ENCODE measurements around the gene DNAJC9. TPM values are rescaled to one million over a fixed set of nuclear protein-coding genes. Genes with fewer than 3 reads are reported as not detected.
A peak's percentile ranks its signal among the peaks of the same experiment; 100 is the strongest.

Gene DNAJC9
- total RNA-seq, 2 experiments from 2014 or later = 15.4 to 15.8 TPM

DNA sequence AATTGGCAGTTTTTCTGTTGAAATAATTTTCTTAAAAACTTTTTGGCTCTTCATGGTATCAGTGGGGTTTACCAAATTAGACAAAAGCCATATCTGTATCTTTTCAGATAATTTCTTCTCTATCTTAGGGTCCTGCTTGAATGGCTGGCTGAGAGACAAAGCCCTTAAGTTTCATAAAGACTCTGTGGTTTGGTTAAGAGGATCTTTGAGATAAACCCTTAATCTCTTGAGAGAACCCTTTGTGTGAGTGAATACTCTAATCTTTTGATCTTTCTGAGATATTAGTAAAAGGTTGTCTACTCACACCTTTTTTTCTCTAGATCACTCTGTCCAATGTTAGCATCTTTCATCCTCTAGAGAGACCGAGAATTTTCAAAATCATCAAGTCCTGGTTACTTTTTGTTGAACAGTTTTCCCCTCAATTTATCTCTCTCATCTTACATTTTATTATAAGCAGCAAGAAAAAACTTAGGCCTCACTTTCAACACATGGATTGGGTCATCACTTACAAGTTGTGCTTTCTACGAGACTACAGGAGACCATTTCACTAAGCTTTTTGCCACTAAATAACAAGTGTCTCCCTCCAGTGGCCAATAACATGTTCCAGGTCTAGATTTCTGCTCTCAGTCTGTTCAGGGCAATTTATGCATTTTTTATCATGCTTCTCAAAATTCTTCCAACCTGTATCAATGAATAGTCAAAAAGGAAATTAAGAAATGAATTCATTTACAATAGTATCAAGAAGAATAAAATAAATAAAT, 28.4 kb downstream of the DNAJC9 start:
- H3K36me3 Mint-ChIP-seq (ENCODE audit: low read depth) = peaks cover 63% of the 10 kb centered on the region
- POLR2A ChIA-PET = no interaction called here

DNA sequence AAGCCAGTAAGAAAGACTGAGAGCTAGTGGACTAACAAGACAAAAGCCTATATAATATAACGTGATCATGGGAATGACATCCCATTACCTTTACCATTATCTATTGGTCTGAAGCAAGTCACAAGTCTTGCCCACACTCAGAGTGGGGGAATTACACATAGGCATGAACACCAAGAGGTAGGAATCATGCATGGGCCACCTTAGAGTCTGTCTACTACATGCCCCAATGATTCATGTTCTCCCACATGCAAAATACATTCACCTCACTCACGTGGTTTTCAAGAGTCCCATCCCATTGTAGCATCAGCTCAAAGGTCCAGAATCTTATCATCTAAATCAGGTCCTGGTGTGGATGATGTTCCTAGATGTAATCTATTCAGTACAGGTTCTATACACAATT, 29.4 kb downstream of the DNAJC9 start:
- no peaks in the 10 kb centered on the region for H3K27me3 Mint-ChIP-seq
- DNase-seq = no peak
- no peak overlapping the region for H3K4me3 Mint-ChIP-seq
- intact Hi-C loops (cut with DNase I, micrococcal nuclease) = no loop called here
- H3K27ac ChIP-seq (ENCODE audit: low read depth in 1 of 2, low read length in 2 of 2) = no peak overlapping the region
- no peak overlapping the region for H3K27ac Mint-ChIP-seq
- no peak overlapping the region for H3K4me3 ChIP-seq (ENCODE audit: low read length)
- H3K36me3 Mint-ChIP-seq (ENCODE audit: low read depth) = peaks cover 73% of the 10 kb centered on the region
- no peaks in the 10 kb centered on the region for H3K9me3 Mint-ChIP-seq
- no peaks in the 10 kb centered on the region for H3K4me1 Mint-ChIP-seq (ENCODE audit: low read depth)
- no peaks in the 10 kb centered on the region for H3K9me3 ChIP-seq (ENCODE audit: control insufficient read depth in 1 of 2, insufficient read depth in 1 of 2, low read length in 2 of 2)
- peaks cover 21% of the 10 kb centered on the region for H3K36me3 ChIP-seq (ENCODE audit: insufficient read depth, low read length)
- TF ChIP-seq, protein P1, sequence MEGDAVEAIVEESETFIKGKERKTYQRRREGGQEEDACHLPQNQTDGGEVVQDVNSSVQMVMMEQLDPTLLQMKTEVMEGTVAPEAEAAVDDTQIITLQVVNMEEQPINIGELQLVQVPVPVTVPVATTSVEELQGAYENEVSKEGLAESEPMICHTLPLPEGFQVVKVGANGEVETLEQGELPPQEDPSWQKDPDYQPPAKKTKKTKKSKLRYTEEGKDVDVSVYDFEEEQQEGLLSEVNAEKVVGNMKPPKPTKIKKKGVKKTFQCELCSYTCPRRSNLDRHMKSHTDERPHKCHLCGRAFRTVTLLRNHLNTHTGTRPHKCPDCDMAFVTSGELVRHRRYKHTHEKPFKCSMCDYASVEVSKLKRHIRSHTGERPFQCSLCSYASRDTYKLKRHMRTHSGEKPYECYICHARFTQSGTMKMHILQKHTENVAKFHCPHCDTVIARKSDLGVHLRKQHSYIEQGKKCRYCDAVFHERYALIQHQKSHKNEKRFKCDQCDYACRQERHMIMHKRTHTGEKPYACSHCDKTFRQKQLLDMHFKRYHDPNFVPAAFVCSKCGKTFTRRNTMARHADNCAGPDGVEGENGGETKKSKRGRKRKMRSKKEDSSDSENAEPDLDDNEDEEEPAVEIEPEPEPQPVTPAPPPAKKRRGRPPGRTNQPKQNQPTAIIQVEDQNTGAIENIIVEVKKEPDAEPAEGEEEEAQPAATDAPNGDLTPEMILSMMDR (IDR thresholded peaks at IDR 0.05) = no peak
- POLR2A ChIA-PET = no interaction called here
- no peaks in the 10 kb centered on the region for H3K4me1 ChIP-seq (ENCODE audit: insufficient read depth, low read length)
- ATAC-seq (ENCODE audit: poor library complexity) = no peak
- CTCF ChIA-PET = interaction anchor here (1.3 kb wide), 1 partner anchor 14 kb away, joined by 3 read pairs; no protein-coding TSS in a partner anchor
- no peaks in the 10 kb centered on the region for H3K27me3 ChIP-seq (ENCODE audit: control insufficient read depth in 1 of 2, insufficient read depth in 2 of 2, low read length in 2 of 2)

More for the DNA sequence above, 28.4 kb downstream of the DNAJC9 start:
- no peaks in the 10 kb centered on the region for H3K9me3 ChIP-seq (ENCODE audit: control insufficient read depth in 1 of 2, insufficient read depth in 1 of 2, low read length in 2 of 2)
- Mint-ChIP-seq H3K27ac (no peak overlapping the region), H3K4me3 (no peak overlapping the region), H3K27me3 (no peaks in the 10 kb centered on the region), H3K9me3 (no peaks in the 10 kb centered on the region), H3K4me1 (ENCODE audit: low read depth) (no peaks in the 10 kb centered on the region)
- H3K4me3 ChIP-seq (ENCODE audit: low read length) = no peak overlapping the region
- no peaks in the 10 kb centered on the region for H3K4me1 ChIP-seq (ENCODE audit: insufficient read depth, low read length)
- CTCF ChIA-PET = interaction anchor here (1.3 kb wide), 1 partner anchor 15 kb away, joined by 3 read pairs; no protein-coding TSS in a partner anchor
- ATAC-seq (ENCODE audit: poor library complexity) = no peak
- TF ChIP-seq, protein P1 (IDR thresholded peaks at IDR 0.05) = no peak
- peaks cover 21% of the 10 kb centered on the region for H3K36me3 ChIP-seq (ENCODE audit: insufficient read depth, low read length)
- DNase-seq = peak in 2 of 14 experiments; percentile 5 to 8
- intact Hi-C loops (cut with DNase I, micrococcal nuclease) = no loop called here
- H3K27ac ChIP-seq (ENCODE audit: low read depth in 1 of 2, low read length in 2 of 2) = no peak overlapping the region
- no peaks in the 10 kb centered on the region for H3K27me3 ChIP-seq (ENCODE audit: control insufficient read depth in 1 of 2, insufficient read depth in 2 of 2, low read length in 2 of 2)

DNA sequence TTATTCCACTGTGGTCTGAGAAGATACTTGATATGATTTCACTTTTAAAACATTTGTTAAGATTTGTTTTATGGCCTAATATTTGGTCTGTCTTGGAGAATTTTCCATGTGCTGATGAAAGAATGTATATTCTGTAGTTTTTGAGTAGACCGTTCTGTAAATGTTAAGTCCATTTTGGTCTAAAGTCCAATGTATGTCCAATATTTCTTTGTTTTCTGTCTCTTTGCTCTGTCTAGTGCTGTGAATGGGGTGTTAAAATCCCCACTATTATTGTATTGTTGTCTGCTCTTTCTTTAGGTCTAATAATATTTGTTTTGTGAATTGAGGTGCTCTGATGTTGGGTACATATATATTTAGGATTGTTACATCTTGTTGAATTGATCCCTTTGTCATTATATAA, 31.3 kb downstream of the DNAJC9 start:
- intact Hi-C loops (cut with DNase I, micrococcal nuclease) = no loop called here
- no peaks in the 10 kb centered on the region for H3K9me3 Mint-ChIP-seq
- H3K4me3 Mint-ChIP-seq = no peak overlapping the region
- H3K9me3 ChIP-seq (ENCODE audit: control insufficient read depth in 1 of 2, insufficient read depth in 1 of 2, low read length in 2 of 2) = no peaks in the 10 kb centered on the region
- no peaks in the 10 kb centered on the region for H3K27me3 ChIP-seq (ENCODE audit: control insufficient read depth in 1 of 2, insufficient read depth in 2 of 2, low read length in 2 of 2)
- TF ChIP-seq, protein P1 (IDR thresholded peaks at IDR 0.05) = no peak
- no peaks in the 10 kb centered on the region for H3K4me1 ChIP-seq (ENCODE audit: insufficient read depth, low read length)
- H3K27ac ChIP-seq (ENCODE audit: low read depth in 1 of 2, low read length in 2 of 2) = no peak overlapping the region
- ATAC-seq (ENCODE audit: poor library complexity) (no peak), DNase-seq (no peak)
- no peaks in the 10 kb centered on the region for H3K4me1 Mint-ChIP-seq (ENCODE audit: low read depth)
- H3K36me3 Mint-ChIP-seq (ENCODE audit: low read depth) = peaks cover 82% of the 10 kb centered on the region
- H3K36me3 ChIP-seq (ENCODE audit: insufficient read depth, low read length) = peaks cover 21% of the 10 kb centered on the region
- H3K27me3 Mint-ChIP-seq = no peaks in the 10 kb centered on the region
- CTCF ChIA-PET = interaction anchor here (0.6 kb wide), 1 partner anchor 12 kb away, joined by 3 read pairs; no protein-coding TSS in a partner anchor
- no peak overlapping the region for H3K4me3 ChIP-seq (ENCODE audit: low read length)
- POLR2A ChIA-PET = no interaction called here
- H3K27ac Mint-ChIP-seq = no peak overlapping the region
